OCI-LY3 (cell line): Measurements from ENCODE around the gene ABCA4.

Source experiments
- H2AFZ ChIP-seq: fragments of 200-600, 300-600 bp; shearing (Covaris generic); 2 replicates; pipeline ENCODE4 v1.6.0; 2014; ENCODE audit warnings: antibody characterized with exemption, low read depth, low read length
- H3K27ac ChIP-seq: fragments of 200-600, 300-600 bp; sonication (generic); 2 replicates; pipeline ENCODE4 v1.5.1; 2014; ENCODE audit warnings: mild to moderate bottlenecking, low read length, moderate library complexity, mixed read lengths
- H3K27me3 ChIP-seq: fragments of 200-600, 300-600 bp; sonication (generic); 2 replicates; pipeline ENCODE4 v1.6.1; 2014; ENCODE audit warnings: low read depth, low read length, mixed read lengths
- H3K36me3 ChIP-seq: fragments of 200-600, 300-600 bp; sonication (generic); replicated peaks from 2 replicates; pipeline ENCODE3; 2014; ENCODE audit warnings: low read depth, low read length, mixed read lengths
- H3K4me1 ChIP-seq: fragments of 300-600, 200-600 bp; sonication (generic); 2 replicates; pipeline ENCODE4 v1.6.1; 2014; ENCODE audit warnings: low read length, mixed read lengths
- H3K4me2 ChIP-seq: fragments of 200-600, 300-600 bp; sonication (generic); 2 replicates; pipeline ENCODE4 v1.6.1; 2014; ENCODE audit warnings: low read length, mixed read lengths
- H3K4me3 ChIP-seq: fragments of 300-600, 200-600 bp; sonication (generic); 2 replicates; pipeline ENCODE4 v1.5.1; 2014; ENCODE audit warnings: antibody characterized with exemption, mild to moderate bottlenecking, low read length, moderate library complexity
- H3K79me2 ChIP-seq: fragments of 300-600, 200-600 bp; shearing (Covaris generic); 2 replicates; pipeline ENCODE4 v1.6.1; 2014; ENCODE audit warnings: mild to moderate bottlenecking, low read length, mixed read lengths
- H3K9ac ChIP-seq: fragments of 300-600, 200-600 bp; shearing (Covaris generic); 2 replicates; pipeline ENCODE4 v1.6.0; 2014; ENCODE audit warnings: mild to moderate bottlenecking, low read length, moderate library complexity
- H3K9me3 ChIP-seq: fragments of 200-600, 300-600 bp; shearing (Covaris generic); 2 replicates; pipeline ENCODE4 v1.6.1; 2014; ENCODE audit warnings: low read length, mixed read lengths; ENCODE audit not compliant: insufficient read depth
- H4K20me1 ChIP-seq: fragments of 200-600, 300-600 bp; sonication (generic); 2 replicates; pipeline ENCODE4 v1.6.1; 2016; ENCODE audit warnings: low read length, mixed read lengths; ENCODE audit not compliant: insufficient read depth
- EZH2phosphoT487 ChIP-seq: fragments of 200-600 bp; shearing (Covaris generic); IDR thresholded peaks from 2 replicates; pipeline ENCODE4 v1.6.1; 2018; ENCODE audit warnings: antibody characterized with exemption, mixed run types, low read depth
- TF ChIP-seq, protein P1 (sequence below): fragments of 200-600, 300-600 bp; sonication (generic); IDR thresholded peaks from 2 replicates; pipeline ENCODE4 v1.5.1; 2014; ENCODE audit warnings: antibody characterized with exemption, low read length, low read depth

ABCA4 gene

DNA sequence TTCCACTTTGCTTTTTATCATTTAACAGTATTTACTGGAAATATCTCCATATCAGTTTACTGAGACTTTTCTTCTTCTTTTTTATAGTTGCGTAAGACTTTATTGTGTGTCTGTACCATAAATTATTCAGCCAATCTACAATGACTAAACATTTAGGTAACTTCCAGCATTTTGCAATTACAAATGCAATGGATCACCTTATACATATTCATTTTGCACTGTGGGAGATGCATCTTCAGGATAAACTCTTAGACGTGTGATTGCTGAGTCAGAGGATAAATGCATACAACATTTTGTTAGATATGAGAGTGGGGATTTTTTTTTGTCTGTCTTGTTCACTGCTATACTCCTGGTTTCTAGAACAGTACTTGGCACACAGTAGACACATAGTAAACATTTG is 116.0 kb downstream of the ABCA4 start:
- no peak overlapping the region for H3K27ac ChIP-seq
- H3K79me2 ChIP-seq, result no peaks in the 10 kb centered on the region
- H3K4me1 ChIP-seq, result no peaks in the 10 kb centered on the region
- no peak overlapping the region for H3K9ac ChIP-seq
- H3K27me3 ChIP-seq, result no peaks in the 10 kb centered on the region; the same call in 1 of the 2 replicates
- H2AFZ ChIP-seq, result no peak overlapping the region
- TF ChIP-seq EZH2phosphoT487, result no peak
- TF ChIP-seq, protein P1, sequence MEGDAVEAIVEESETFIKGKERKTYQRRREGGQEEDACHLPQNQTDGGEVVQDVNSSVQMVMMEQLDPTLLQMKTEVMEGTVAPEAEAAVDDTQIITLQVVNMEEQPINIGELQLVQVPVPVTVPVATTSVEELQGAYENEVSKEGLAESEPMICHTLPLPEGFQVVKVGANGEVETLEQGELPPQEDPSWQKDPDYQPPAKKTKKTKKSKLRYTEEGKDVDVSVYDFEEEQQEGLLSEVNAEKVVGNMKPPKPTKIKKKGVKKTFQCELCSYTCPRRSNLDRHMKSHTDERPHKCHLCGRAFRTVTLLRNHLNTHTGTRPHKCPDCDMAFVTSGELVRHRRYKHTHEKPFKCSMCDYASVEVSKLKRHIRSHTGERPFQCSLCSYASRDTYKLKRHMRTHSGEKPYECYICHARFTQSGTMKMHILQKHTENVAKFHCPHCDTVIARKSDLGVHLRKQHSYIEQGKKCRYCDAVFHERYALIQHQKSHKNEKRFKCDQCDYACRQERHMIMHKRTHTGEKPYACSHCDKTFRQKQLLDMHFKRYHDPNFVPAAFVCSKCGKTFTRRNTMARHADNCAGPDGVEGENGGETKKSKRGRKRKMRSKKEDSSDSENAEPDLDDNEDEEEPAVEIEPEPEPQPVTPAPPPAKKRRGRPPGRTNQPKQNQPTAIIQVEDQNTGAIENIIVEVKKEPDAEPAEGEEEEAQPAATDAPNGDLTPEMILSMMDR, result no peak
- H3K4me3 ChIP-seq, result no peak overlapping the region
- H3K4me2 ChIP-seq, result no peak overlapping the region
- H4K20me1 ChIP-seq, result no peaks in the 10 kb centered on the region
- no peaks in the 10 kb centered on the region for H3K36me3 ChIP-seq
- no peaks in the 10 kb centered on the region for H3K9me3 ChIP-seq

DNA sequence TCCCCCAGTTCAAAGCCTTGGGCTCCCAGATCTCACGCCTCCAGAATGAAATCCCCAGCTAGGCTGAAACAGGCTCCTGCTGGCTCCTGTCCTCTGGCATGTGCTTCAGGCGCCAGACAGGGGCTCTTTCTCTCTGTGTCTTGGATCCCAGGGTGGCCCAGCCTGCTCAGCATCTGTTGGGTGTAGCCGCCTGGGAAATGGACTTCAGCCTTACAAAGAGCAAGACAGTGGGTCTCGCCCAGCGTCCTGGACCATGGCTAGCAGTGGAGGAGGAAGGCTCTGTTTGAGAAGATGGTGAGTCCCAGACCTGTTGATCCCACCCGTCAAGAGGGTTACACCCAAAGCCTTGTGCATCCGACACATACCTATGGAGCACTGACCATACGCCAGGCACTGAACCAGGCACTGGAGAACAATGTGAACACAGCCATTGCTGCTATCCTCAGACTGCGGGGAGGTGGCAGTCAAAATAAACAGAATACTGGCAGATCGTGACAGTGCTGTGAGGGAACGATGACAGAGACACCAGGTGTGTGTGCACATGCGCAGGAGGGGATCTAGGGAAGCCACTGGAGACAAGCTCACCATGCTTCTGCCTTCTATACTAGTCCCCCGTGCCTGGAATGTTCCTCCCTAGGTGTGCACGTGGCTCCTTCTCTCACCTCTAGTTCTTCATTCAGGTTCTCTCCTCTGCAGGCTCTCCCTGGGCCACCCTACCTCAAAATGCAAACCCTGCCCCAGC is 118.7 kb downstream of the ABCA4 start:
- no peaks in the 10 kb centered on the region for H3K9me3 ChIP-seq

DNA sequence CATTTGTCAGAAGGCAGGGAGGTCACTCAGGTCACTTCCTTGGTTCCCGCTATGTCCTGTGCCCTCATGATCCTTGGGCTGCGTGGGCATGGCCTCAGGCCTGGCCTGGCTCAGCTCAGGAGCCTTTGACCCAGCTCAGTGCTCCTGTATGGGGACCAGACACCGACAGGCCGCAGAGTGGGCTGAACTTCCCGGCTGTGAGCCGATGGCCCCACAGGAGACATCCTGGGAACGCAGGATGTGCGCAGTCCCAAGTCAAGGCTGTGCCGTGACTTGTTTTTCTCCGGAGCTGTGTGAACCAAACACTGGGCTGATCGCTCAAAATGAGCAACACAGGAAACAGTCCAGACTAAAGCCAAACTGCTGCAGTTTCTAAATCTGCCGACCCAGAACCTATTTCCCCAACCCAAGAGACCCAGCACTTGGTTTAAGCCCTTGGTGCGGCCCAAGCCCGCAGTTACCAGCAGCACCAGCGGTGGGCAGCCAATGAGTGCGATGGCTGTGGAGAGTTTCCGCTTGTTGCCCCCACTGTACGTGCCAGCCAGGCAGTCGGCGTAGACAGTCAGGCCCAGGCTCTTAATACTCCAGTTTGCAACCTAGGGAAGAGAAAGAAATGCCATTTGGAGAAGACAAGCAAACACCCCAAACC is 119.4 kb downstream of the ABCA4 start:
- no peak overlapping the region for H3K9ac ChIP-seq
- H4K20me1 ChIP-seq, result no peaks in the 10 kb centered on the region
- H3K79me2 ChIP-seq, result no peaks in the 10 kb centered on the region
- H3K4me3 ChIP-seq, result no peak overlapping the region
- H3K4me1 ChIP-seq, result no peaks in the 10 kb centered on the region
- H3K9me3 ChIP-seq, result no peaks in the 10 kb centered on the region
- no peak for TF ChIP-seq EZH2phosphoT487
- TF ChIP-seq, protein P1, result no peak
- no peak overlapping the region for H3K4me2 ChIP-seq
- H3K36me3 ChIP-seq, result no peaks in the 10 kb centered on the region
- no peak overlapping the region for H3K27ac ChIP-seq
- no peaks in the 10 kb centered on the region; the same call in 1 of the 2 replicates for H3K27me3 ChIP-seq
- H2AFZ ChIP-seq, result no peak overlapping the region

More for the DNA sequence above, 118.7 kb downstream of the ABCA4 start:
- H4K20me1 ChIP-seq, result no peaks in the 10 kb centered on the region
- no peak overlapping the region for H2AFZ ChIP-seq
- H3K36me3 ChIP-seq, result no peaks in the 10 kb centered on the region
- no peak overlapping the region for H3K4me3 ChIP-seq
- no peak for TF ChIP-seq EZH2phosphoT487
- H3K9ac ChIP-seq, result no peak overlapping the region
- H3K27ac ChIP-seq, result no peak overlapping the region
- no peaks in the 10 kb centered on the region for H3K79me2 ChIP-seq
- H3K4me1 ChIP-seq, result no peaks in the 10 kb centered on the region
- H3K27me3 ChIP-seq, result no peaks in the 10 kb centered on the region; the same call in 1 of the 2 replicates
- H3K4me2 ChIP-seq, result no peak overlapping the region

DNA sequence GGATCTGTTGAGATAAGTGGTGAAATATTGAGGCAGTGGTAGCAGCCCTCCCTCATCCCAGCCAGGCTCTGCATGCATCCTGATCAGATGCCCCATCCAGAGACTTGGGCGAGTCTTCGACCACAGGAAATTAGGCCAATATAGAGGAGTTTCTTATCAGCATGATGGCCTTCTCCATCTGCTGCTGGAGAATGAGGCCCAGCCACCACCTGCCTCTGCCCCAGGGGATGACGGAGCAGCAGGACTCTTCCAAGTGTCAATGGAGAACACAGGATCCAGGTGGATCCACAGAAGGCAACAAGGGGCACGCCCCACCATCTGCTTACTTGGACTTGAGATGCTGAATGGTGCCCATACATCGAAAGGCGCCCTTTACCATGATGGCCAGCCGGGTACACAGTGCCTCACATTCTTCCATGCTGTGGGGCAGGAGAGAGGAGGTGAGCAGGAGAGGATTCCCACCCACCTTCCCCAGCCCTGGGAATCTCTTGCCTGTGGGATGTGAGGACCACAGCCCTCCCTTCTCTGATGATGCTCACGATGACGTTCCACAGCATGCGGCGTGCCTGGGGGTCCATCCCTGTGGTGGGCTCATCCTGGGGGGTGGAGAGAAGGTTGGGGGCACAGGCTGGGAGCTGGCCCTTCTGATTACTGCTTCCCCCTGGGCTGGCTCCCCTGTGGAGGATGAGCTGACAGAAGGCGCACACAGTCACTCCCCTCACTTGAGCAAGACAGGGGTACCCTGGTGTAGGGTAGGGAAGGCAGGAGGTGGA is 120.3 kb downstream of the ABCA4 start:
- no peaks in the 10 kb centered on the region; the same call in 1 of the 2 replicates for H3K27me3 ChIP-seq
- no peak for TF ChIP-seq EZH2phosphoT487
- TF ChIP-seq, protein P1, result no peak
- no peak overlapping the region for H2AFZ ChIP-seq
- H3K4me2 ChIP-seq, result no peak overlapping the region
- H3K79me2 ChIP-seq, result no peaks in the 10 kb centered on the region
- no peaks in the 10 kb centered on the region for H3K4me1 ChIP-seq
- H4K20me1 ChIP-seq, result no peaks in the 10 kb centered on the region
- H3K4me3 ChIP-seq, result no peak overlapping the region
- H3K9me3 ChIP-seq, result no peaks in the 10 kb centered on the region
- H3K9ac ChIP-seq, result no peak overlapping the region
- H3K36me3 ChIP-seq, result no peaks in the 10 kb centered on the region
- H3K27ac ChIP-seq, result no peak overlapping the region
